DND-41 (cell line): ENCODE results near the gene PLEKHG2.
A peak's percentile ranks its signal among the peaks of the same experiment; 100 is the strongest.

Experiments used
- ATAC-seq: fragments of 200-7000 bp; cut with Tn5 transposase; 3 replicates; pipeline ENCODE4 v1.9.1; 2021; ENCODE audit warnings: low read depth; ENCODE audit not compliant: insufficient read depth
- DNase-seq: peaks from one replicate; pipeline ENCODE4 v3.0.0-alpha.2; 2020
- H2AFZ ChIP-seq: 2 replicates; pipeline ENCODE4 v1.6.0; 2012; ENCODE audit warnings: low read depth, low read length
- H3K27ac ChIP-seq: 2 replicates; pipeline ENCODE4 v1.5.1; 2012; ENCODE audit warnings: low read length, inconsistent platforms
- H3K27me3 ChIP-seq: fragments of 200-600 bp; sonication (generic); 2 replicates; pipeline ENCODE4 v1.6.0; 2012; ENCODE audit warnings: low read length, mild to moderate bottlenecking, inconsistent platforms; ENCODE audit not compliant: insufficient read depth, poor library complexity
- H3K36me3 ChIP-seq: 2 replicates; pipeline ENCODE4 v1.5.1; 2012; ENCODE audit warnings: low read length, inconsistent platforms; ENCODE audit not compliant: insufficient read depth
- H3K4me1 ChIP-seq: 2 replicates; pipeline ENCODE4 v1.5.1; 2012; ENCODE audit warnings: mild to moderate bottlenecking, low read length; ENCODE audit not compliant: insufficient read depth
- H3K4me2 ChIP-seq: 2 replicates; pipeline ENCODE4 v1.6.0; 2012; ENCODE audit warnings: mild to moderate bottlenecking, moderate library complexity, low read length, inconsistent platforms; ENCODE audit not compliant: insufficient read depth
- H3K4me3 ChIP-seq, 2 experiments: fragments of 200-600 bp in 1 of 2; shearing (Covaris generic) in 1 of 2; 2 replicates each; pipeline ENCODE4 v1.5.1; 2012 to 2016; ENCODE audit warnings: inconsistent platforms in 2 of 2, low read length in 2 of 2, mild to moderate bottlenecking in 2 of 2, low read depth in 1 of 2, moderate library complexity in 1 of 2
- H3K79me2 ChIP-seq: 2 replicates; pipeline ENCODE4 v1.6.0; 2012; ENCODE audit warnings: low read length, inconsistent platforms; ENCODE audit not compliant: insufficient read depth
- H3K9ac ChIP-seq: 2 replicates; pipeline ENCODE4 v1.6.0; 2012; ENCODE audit warnings: low read depth, mild to moderate bottlenecking, inconsistent platforms, low read length, moderate library complexity
- H3K9me3 ChIP-seq: 2 replicates; pipeline ENCODE4 v1.5.1; 2012; ENCODE audit warnings: low read length, moderate library complexity, mild to moderate bottlenecking, inconsistent platforms; ENCODE audit not compliant: insufficient read depth, severe bottlenecking
- H4K20me1 ChIP-seq: 2 replicates; pipeline ENCODE4 v1.6.0; 2012; ENCODE audit warnings: low read length; ENCODE audit not compliant: insufficient read depth
- CTCF ChIP-seq: IDR thresholded peaks from 2 replicates; pipeline ENCODE4 v1.5.1; 2012; ENCODE audit warnings: borderline replicate concordance, low read length, moderate library complexity, mild to moderate bottlenecking; ENCODE audit not compliant: poor library complexity, severe bottlenecking; ENCODE audit errors: extremely low read depth
- EZH2 ChIP-seq: IDR thresholded peaks from 3 replicates; pipeline ENCODE4 v1.6.1; 2012; ENCODE audit warnings: borderline replicate concordance, low read depth, mild to moderate bottlenecking, moderate library complexity, low read length, inconsistent platforms; ENCODE audit not compliant: severe bottlenecking

PLEKHG2 gene

GRCh38 chr19:39445196-39446111 is 33.0 kb downstream of the PLEKHG2 start, which contains the start of gene SUPT5H:
TSS of gene SUPT5H (plus strand) at chr19:39445582. CDS start at chr19:39445891, 309 bp downstream.
- Histone ChIP-seq H3K4me2 (peak within 1 kb of the TSS; percentile 67), H2AFZ (peak within 1 kb of the TSS; percentile 88), H3K27ac (peak within 1 kb of the TSS; percentile 95), H3K4me3 (peak within 1 kb of the TSS; percentile 84 to 93), H3K4me1 (peaks cover 47% of the 10 kb centered on the region), H4K20me1 (peaks cover 19% of the 10 kb centered on the region), H3K9ac (peak within 1 kb of the TSS; percentile 83), H3K9me3 (no peaks in the 10 kb centered on the region), H3K27me3 (no peaks in the 10 kb centered on the region), H3K79me2 (peaks cover 62% of the 10 kb centered on the region), H3K36me3 (peaks cover 24% of the 10 kb centered on the region)
- TF ChIP-seq CTCF: peak; percentile 7
- no peak for TF ChIP-seq EZH2
- ATAC-seq (peak; percentile 99), DNase-seq (peak; percentile 97)

GRCh38 chr19:39446365-39447084 is 34.1 kb downstream of the PLEKHG2 start:
- Histone ChIP-seq H3K9ac (peak overlapping the region; percentile 83), H3K27ac (peak overlapping the region; percentile 80), H3K79me2 (peaks cover 72% of the 10 kb centered on the region), H3K9me3 (no peaks in the 10 kb centered on the region), H3K4me3 (peak overlapping the region; percentile 84 to 93; a peak in 3 of 4 replicates), H4K20me1 (peaks cover 25% of the 10 kb centered on the region), H3K36me3 (peaks cover 27% of the 10 kb centered on the region), H2AFZ (no peak overlapping the region), H3K4me2 (peak overlapping the region; percentile 67), H3K4me1 (peaks cover 38% of the 10 kb centered on the region), H3K27me3 (no peaks in the 10 kb centered on the region)
- no peak for DNase-seq
- ATAC-seq: no peak
- TF ChIP-seq EZH2 (no peak), CTCF (no peak)

GRCh38 chr19:39448271-39448670 is 35.8 kb downstream of the PLEKHG2 start:
- Histone ChIP-seq H3K9ac (peak overlapping the region; percentile 10; the same call in 1 of the 2 replicates), H3K27me3 (no peaks in the 10 kb centered on the region), H2AFZ (no peak overlapping the region), H3K4me3 (no peak overlapping the region; a peak in 1 of 4 replicates), H3K79me2 (peaks cover 89% of the 10 kb centered on the region), H3K4me2 (peak overlapping the region; percentile 67), H4K20me1 (peaks cover 40% of the 10 kb centered on the region), H3K9me3 (no peaks in the 10 kb centered on the region), H3K27ac (0 out of 2 replicates have a peak overlapping the region, but pooled peaks have one; percentile 16), H3K36me3 (peaks cover 43% of the 10 kb centered on the region), H3K4me1 (peaks cover 38% of the 10 kb centered on the region)
- ATAC-seq: no peak
- no peak for TF ChIP-seq CTCF
- no peak for TF ChIP-seq EZH2
- no peak for DNase-seq
